Stimulated activated CD4-positive, alpha-beta T cell treated with anti-CD3 and anti-CD28 coated beads, Interleukin-12 subunit alpha, Interleukin-12 subunit beta, amount 100 ng/mL, for 24 hours (primary cell): ENCODE data around the gene PRAC2.

Experiments
- DNase-seq, 2 experiments: peaks; one replicate each; pipeline ENCODE4 v3.0.0-alpha.2; 2020; ENCODE audit warnings: low read depth in 2 of 2

Gene PRAC2

GRCh38 chr17:48720266-48721008, 2.5 kb upstream of the PRAC2 start:
- no peak for DNase-seq

DNA sequence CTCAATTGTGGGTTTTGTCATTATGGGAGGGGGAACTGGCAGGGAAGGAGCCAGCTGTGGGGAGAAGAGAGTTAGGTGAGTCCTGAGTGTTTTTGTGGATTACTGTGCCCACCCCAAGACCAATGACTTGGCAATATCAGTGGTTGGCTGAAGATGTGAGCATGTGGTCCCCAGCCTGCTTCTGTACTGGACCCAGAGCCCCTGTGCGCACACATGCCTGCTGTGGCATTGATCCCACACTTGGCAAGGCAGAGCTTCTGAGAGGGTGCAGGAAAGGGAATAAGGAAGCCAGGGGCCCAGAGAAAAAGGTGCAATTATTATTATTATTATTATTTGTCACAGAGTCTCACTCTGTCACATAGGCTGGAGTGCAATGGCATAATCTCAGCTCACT, 2.0 kb upstream of the PRAC2 start:
- no peak for DNase-seq

DNA sequence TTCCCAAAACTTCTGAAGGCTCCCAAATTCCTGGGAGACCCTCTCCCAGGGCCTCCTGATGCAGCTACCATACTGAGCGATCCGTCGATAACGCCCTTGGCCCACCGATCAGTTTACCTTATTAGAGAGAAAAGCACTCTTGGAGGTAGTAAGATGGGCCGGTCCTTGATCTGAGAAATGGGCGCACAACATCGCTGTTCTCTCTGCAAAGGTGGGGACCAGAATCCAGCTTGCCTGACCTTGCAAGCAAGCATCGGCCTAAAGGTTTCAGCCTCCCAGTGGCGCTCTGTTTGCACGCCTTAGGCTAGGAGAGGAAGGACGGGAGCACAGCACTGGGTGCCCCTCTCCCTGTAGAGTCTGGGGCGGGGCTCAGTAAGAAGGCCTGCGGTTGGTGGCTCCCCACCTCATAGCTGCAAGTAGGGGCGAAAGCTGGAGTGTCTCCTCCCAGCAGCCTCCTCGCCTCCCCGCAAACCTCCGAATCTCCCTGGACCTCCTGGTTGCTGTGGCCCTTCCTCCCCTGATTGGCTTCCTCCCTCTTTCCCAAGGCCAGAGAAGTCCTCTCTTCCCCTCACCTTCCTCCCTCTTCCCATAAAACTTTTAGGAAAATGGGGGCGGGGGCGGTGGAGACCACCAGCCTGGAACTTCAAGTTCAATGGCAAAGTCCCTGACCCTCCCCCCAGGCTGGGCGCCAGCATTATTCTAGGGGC, 631 bp upstream of the PRAC2 start, which contains the start of gene PRAC1:
Gene PRAC1, minus strand, starts transcription at position 318 of the 707 bp plus-strand sequence. Its CDS starts 126 bp downstream, at position 192.
- DNase-seq = no peak

DNA sequence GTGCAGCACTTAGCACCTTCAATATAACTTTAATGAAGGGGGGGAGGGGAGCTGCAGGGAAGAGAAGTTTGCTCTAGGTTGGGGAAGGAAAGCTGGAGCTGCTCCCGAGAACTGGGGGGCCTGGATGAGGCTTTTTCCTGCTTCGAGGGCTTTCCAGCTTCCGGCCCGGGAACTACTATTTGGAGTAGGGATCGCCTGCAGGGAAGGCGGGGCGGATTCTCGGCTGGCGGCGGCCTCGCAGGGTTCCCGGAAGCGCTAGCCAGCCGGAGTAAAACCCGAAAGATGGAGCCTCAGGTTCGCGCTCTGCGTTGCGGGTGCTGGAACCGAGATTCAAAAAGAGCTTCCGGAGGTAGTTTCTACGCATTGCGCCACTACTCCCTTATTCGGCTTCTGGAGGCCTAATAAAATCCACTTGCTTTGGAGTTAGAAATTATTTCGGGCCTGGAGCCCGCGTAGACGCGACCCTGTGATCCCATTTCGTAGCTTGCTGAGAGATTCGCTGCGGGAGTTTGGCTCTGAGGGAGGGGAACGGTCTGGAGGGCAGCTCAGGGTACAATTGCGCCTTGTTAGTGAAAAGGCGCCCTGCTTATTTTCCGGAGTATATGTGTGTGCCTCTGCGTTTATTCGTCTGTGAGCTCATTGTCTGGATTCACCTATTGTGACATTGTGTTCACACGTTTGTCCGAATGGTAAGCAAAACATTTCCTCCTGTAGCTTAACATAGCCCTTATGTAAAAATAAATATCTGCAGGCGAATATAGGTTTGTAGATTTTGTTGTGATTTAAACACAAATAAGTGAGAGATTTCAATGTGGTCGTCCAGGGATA, 652 bp downstream of the PRAC2 start:
- no peak for DNase-seq

GRCh38 chr17:48724251-48725003, 1.4 kb downstream of the PRAC2 start:
- peak; percentile 54 to 82 for DNase-seq

- no peak for DNase-seq
These were observed 2.0 kb downstream of the PRAC2 start for GRCh38 chr17:48725004-48725287.

DNA sequence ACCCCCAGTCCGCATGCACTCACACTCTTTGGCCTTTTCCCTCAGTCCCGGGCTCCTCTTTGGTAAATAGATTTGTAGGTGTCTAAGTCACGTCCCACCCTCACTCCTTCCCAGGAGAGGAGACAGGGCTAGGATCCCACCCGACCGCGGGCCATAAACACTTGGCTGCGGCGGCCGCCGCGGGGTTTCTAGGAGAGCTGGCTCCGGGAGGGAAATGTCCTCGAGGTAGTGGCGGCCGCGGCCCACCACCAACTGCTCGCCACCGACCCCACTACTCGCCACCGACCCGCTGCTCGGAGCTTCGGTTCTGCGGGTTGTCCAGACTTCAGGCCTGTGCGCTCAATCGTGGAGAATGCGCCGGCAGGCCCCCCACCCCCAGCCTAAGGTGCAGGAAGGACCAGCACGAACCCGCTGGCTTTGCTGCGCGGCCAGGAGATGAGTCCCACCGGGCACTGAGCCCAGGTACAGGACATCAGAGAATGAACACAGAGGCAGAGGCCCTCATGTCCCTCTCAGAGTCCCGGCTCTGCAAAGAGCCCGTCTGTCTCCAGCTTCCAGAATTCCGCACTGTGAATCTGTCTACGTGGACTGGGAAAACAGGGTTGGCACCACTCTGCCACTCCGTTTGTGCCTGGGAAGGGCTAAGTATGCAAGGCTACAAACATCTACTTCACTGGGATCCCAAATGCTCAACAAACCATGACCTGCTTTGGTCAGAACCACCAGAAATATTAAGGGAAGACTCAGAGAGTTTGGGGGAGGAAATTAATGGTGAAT, 2.5 kb downstream of the PRAC2 start:
- DNase-seq = no peak

GRCh38 chr17:48726114-48726915, 3.3 kb downstream of the PRAC2 start:
- no peak for DNase-seq

DNA sequence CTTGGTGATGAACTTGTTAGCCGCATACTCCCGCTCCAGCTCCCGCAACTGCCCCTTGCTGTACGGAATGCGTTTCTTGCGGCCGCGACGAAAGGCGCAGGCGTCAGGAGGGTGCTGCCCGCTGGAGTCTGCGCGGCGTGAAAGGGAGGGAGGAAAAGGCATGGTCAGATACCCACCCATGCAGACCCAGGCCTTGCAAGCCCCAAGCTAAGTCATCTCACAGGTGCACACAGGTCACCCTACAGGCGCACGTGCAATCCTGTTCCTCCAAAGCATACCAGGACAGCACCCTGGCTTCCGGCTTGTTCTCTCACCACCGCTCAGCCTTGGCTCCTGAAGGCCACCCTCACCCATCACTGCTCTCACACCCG, 3.9 kb downstream of the PRAC2 start:
- DNase-seq = no peak

GRCh38 chr17:48727415-48728175, 4.6 kb downstream of the PRAC2 start:
- no peak for DNase-seq

- no peak for DNase-seq
These were observed 5.5 kb downstream of the PRAC2 start, which contains the start of gene HOXB13 for GRCh38 chr17:48728232-48729231. HOXB13 (minus strand) TSS chr17:48728750; CDS start chr17:48728593, 157 bp downstream.

DNA sequence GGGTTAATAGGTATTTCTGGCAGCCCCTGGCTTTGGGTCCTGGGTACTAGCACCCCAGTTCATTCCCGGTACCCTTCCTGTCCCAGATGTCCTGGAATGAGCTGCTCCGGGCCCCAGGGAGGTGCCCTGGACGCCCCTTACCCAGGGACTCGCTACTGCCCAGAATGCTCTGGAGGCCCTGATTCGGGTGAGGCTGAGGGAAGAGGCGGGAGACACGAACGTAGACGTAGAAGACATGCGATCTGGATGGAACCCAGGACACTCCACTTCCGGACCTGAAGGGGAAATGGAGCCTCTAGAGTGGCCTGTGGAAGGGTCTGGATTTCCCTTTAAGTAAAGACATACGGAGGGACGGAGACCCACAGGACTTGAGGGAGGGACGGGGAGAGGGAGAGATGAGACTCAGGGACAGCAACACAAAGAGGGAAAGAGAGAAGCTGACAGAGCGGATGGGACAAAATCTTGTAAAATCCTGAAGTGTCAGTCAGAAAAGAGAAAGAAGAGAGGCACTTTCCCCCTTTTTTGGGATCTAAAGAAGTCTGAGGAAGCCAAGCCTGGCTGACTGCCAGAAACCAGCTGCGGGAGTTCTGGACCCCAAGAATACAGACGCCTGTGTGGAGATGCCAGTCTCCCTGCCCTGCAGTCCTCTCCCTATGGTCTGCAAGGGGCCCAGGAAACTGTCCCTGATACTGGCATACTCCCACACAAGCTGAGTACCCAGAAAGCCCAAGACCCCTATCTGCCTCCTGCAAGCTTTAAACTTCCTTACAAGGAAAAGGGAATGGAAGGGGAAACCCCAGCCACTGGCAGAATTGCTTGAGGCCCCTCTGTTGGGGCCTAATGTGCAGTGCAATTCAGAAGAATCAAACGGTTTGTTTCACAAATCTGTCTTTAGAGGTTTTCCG, 6.6 kb downstream of the PRAC2 start:
- no peak for DNase-seq

- DNase-seq = no peak
These were observed 7.2 kb downstream of the PRAC2 start for GRCh38 chr17:48730240-48730550.

DNA sequence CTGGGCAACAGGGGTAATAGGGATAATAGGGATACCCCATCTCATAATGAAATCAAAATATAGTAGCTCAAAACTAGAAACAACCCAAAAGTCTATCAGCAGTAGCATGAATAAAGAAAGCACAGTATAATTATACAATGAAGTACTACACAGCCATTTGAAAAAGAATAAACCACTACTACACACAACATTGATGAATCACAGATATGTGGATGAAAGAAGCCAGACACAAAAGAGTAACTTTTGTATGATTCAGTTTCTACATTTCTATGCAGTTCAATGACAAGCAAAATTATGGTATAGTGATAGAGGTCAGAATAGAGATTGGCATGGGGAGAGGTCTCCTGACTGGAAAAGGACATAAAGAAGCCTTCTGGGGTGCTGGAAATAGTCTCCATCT, 8.4 kb downstream of the PRAC2 start:
- no peak for DNase-seq

DNA sequence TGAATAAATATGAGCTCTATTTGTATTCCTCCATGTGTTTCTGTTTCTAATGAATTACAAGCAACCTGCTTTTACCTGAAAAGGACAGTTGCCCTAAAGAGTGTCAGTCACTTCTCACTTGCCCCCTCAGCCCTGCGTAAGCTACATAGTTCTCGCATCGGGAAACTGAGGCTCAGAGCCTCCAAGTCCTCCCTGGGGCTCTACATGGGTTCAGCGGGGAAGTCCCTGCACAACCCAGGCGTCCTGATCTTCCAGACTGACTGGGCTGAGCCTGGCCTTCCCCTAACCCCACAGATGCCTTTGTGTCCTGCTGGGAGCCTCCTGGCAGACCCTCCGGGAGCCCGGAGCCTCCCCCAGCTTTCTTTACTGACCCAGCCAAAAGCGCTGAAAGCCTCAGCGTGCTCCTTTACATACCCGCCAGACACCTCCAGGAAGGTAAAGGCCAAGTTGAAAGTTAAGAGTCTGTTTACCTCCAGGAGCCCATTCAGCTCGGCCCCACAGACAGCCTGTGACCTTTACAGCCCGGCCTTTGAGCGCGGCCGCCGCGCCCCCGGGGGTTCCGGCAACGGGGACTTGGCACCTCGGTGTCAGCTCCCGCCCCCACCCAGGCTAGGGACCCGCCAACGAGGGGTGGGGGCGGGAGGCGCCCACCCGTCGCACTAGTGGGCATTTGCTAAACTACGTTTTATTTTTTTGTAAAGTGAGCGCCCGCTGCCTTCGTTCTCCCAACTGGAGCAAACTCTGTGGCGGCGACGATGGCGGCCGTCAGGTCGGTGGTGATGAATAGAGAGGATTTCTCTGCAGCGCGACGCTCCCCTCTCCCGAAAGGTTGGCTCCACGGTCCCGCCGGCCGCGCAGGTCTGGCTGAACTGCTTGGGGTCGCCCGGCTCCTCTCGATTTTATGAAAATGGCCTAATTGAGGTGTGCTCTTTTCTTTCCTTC, 10.0 kb downstream of the PRAC2 start:
- DNase-seq = no peak

DNA sequence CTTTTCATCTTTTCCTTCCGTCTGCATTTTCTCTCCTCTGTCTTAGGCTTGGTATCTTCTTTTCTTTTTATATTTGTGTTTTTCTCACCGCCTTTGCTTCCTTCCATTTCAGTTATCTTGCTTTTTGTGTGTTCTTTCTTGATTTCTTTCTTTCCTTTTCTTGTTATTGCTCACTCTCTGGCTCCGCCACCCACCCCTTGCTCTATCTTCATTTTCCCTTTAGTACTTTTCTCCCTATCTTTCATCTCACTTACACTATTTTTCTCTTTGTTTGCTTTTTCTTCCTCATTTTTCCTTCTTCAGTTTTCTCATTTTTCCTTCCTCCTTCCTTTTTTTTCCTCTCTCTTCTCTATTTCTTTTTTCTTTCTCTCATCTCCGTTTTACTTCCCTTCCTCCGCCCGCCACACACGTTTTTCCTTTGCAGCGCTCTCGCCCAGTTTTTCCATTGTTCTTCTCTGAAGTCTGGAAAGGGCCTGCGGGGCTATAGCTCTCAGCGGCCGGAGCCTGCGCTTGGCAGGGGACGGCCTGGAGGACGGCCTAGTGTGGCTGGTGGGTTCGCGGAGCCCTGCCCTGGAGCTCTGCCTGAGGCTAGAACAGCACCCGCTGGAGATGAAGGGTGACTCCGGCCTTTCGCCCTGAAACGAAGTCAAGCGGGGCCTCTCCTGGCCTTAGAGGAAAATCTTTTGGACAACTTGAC, 10.8 kb downstream of the PRAC2 start:
- DNase-seq = no peak
